ENCODE measurements around the gene CAMK2G.
"Not testable (repeated sequence)": the region's sequence is repeated elsewhere in the genome, so short reads cannot be mapped to it uniquely, and the experiment has no call there.

CAMK2G gene

DNA sequence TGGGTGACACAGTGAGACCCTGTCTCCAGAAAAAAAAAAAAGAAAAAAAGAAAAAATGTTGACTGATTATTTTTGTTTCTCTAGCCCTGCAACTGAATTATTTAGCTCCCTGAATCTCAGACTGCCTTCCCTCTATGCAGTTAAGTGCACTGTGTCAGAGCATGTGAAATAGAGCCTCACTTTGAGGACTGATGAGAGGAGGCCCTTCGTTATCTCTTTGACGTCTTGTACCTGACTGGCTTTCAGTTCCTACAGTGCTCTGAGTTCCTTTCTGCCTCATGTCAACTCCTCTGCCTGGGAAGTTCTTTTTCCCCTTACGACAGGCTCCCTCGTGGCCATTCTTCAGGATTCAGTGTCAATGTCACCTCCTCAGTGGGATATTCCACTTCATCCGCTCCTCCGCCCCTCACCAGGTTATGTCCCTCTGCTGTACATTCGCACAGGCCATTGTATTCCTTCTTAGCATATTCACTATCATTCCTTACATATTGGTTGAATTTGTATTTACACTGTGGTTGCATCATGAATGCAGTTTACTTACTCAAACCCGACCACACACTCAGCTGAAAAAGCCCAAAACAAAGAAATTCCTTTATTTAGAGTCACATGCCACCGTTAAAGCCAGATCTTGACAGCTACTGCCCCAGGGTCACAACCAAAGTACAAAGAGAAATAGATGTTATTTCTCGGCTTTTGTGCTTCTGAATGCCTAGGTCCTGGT lies 18.1 kb upstream of the CAMK2G start:
- H3K36me3 ChIP-seq (ENCODE audit: low read length) = no peaks in the 10 kb centered on the region
- no peaks in the 10 kb centered on the region for H4K20me1 ChIP-seq (ENCODE audit: low read depth, low read length)
- H3F3A ChIP-seq (ENCODE audit: insufficient read depth) = no peaks in the 10 kb centered on the region
- no peaks in the 10 kb centered on the region for H3K9me2 ChIP-seq (replicated peaks; ENCODE audit: insufficient read depth, low read length)
- H3K27ac ChIP-seq (ENCODE audit: low read depth, low read length) = no peak overlapping the region
- H3K4me2 ChIP-seq (ENCODE audit: low read depth, low read length, poor library complexity, severe bottlenecking) = no peak overlapping the region
- H3K4me3 ChIP-seq (ENCODE audit: insufficient read depth, low read length, poor library complexity, severe bottlenecking) = no peak overlapping the region
- no peaks in the 10 kb centered on the region for H3K27me3 ChIP-seq (ENCODE audit: low read length)
- TF ChIP-seq EZH2phosphoT487 (conservative IDR thresholded peaks at IDR 0.05; ENCODE audit: low read length) = no peak
- TF ChIP-seq, protein P1, sequence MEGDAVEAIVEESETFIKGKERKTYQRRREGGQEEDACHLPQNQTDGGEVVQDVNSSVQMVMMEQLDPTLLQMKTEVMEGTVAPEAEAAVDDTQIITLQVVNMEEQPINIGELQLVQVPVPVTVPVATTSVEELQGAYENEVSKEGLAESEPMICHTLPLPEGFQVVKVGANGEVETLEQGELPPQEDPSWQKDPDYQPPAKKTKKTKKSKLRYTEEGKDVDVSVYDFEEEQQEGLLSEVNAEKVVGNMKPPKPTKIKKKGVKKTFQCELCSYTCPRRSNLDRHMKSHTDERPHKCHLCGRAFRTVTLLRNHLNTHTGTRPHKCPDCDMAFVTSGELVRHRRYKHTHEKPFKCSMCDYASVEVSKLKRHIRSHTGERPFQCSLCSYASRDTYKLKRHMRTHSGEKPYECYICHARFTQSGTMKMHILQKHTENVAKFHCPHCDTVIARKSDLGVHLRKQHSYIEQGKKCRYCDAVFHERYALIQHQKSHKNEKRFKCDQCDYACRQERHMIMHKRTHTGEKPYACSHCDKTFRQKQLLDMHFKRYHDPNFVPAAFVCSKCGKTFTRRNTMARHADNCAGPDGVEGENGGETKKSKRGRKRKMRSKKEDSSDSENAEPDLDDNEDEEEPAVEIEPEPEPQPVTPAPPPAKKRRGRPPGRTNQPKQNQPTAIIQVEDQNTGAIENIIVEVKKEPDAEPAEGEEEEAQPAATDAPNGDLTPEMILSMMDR (IDR thresholded peaks at IDR 0.05; ENCODE audit: insufficient read depth, low read length, poor library complexity, severe bottlenecking) = no peak
- no peaks in the 10 kb centered on the region for H3K79me2 ChIP-seq (ENCODE audit: insufficient read depth, low read length)
- no peaks in the 10 kb centered on the region for H3K9me3 ChIP-seq (ENCODE audit: insufficient read depth, low read length)
- H3K9ac ChIP-seq (ENCODE audit: low read length) = no peak overlapping the region
- H2AFZ ChIP-seq (ENCODE audit: low read depth, low read length, severe bottlenecking) = no peak overlapping the region

DNA sequence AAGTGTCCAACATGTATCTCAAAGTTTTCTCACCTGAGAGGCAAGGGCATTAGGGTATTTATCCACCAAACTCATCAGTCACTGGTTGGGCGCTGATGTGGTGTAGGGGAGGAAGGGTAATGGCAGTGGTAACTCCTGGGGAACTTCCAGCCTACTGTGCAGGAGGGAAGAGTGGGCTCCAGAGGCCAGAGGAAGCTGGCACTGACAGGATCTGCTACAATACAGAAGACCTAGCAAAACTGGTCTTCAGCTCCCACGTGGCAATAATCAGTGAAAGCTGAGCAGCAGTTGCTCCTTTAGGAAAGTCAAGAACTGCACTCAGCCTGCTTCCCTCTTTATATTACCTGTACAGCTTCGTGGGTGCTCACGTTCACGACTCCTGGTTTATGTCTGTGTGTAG lies 17.2 kb upstream of the CAMK2G start:
- TF ChIP-seq, protein P1 (IDR thresholded peaks at IDR 0.05; ENCODE audit: insufficient read depth, low read length, poor library complexity, severe bottlenecking) = no peak
- H3K36me3 ChIP-seq (ENCODE audit: low read length) = no peaks in the 10 kb centered on the region
- H3K9me2 ChIP-seq (replicated peaks; ENCODE audit: insufficient read depth, low read length) = no peaks in the 10 kb centered on the region
- H3K79me2 ChIP-seq (ENCODE audit: insufficient read depth, low read length) = no peaks in the 10 kb centered on the region
- H3F3A ChIP-seq (ENCODE audit: insufficient read depth) = no peaks in the 10 kb centered on the region
- H3K27ac ChIP-seq (ENCODE audit: low read depth, low read length) = no peak overlapping the region
- no peaks in the 10 kb centered on the region for H4K20me1 ChIP-seq (ENCODE audit: low read depth, low read length)
- H2AFZ ChIP-seq (ENCODE audit: low read depth, low read length, severe bottlenecking) = no peak overlapping the region
- H3K27me3 ChIP-seq (ENCODE audit: low read length) = no peaks in the 10 kb centered on the region
- no peak overlapping the region for H3K4me2 ChIP-seq (ENCODE audit: low read depth, low read length, poor library complexity, severe bottlenecking)
- no peak overlapping the region for H3K9ac ChIP-seq (ENCODE audit: low read length)
- no peak overlapping the region for H3K4me3 ChIP-seq (ENCODE audit: insufficient read depth, low read length, poor library complexity, severe bottlenecking)
- H3K9me3 ChIP-seq (ENCODE audit: insufficient read depth, low read length) = no peaks in the 10 kb centered on the region

DNA sequence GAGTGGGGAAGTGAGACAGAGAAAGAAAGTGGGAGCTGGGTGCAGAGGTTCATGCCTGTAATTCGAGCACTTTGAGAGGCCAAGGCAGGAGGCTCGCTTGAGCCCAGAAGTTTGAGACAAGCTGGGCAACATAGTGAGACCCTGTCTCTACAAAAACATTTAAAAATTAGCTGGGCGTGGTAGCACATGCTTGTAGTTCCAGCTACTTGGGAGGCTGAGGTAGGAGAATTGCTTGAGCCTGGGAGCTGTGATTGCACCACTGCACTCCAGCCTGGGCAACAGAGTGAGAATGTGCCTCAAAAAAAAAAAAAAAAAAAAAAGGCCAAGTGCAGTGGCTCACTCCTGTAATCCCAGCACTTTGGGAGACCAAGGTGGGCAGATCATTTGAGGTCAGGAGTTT lies 16.5 kb upstream of the CAMK2G start:
- not testable (repeated sequence) for H4K20me1 ChIP-seq (ENCODE audit: low read depth, low read length)

DNA sequence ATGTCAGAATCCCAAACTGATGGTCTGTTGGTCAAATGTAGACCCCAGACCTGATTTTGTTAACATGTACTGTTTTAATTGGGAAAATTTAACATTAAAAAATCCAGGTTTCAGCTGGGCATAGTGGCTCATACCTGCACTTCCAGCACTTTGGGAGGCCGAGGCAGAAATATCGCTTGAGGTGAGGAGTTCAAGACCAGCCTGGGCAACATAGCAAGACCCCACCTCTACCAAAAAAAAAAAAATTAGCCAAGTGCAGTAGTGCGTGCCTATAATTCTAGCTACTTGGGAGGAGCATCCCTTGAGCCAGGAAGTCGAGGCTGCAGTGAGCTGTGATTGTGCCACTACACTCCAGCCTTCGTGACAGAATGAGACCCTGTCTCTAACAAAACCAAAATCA lies 15.9 kb upstream of the CAMK2G start:
- H3K36me3 ChIP-seq (ENCODE audit: low read length) = no peaks in the 10 kb centered on the region
- H3K9me2 ChIP-seq (replicated peaks; ENCODE audit: insufficient read depth, low read length) = no peaks in the 10 kb centered on the region
- H3K9ac ChIP-seq (ENCODE audit: low read length) = no peak overlapping the region
- no peak overlapping the region for H3K4me3 ChIP-seq (ENCODE audit: insufficient read depth, low read length, poor library complexity, severe bottlenecking)
- no peaks in the 10 kb centered on the region for H4K20me1 ChIP-seq (ENCODE audit: low read depth, low read length)
- no peaks in the 10 kb centered on the region for H3K27me3 ChIP-seq (ENCODE audit: low read length)
- H3K79me2 ChIP-seq (ENCODE audit: insufficient read depth, low read length) = no peaks in the 10 kb centered on the region
- no peak overlapping the region for H3K4me2 ChIP-seq (ENCODE audit: low read depth, low read length, poor library complexity, severe bottlenecking)
- no peaks in the 10 kb centered on the region for H3K9me3 ChIP-seq (ENCODE audit: insufficient read depth, low read length)
- no peaks in the 10 kb centered on the region for H3F3A ChIP-seq (ENCODE audit: insufficient read depth)
- TF ChIP-seq, protein P1 (IDR thresholded peaks at IDR 0.05; ENCODE audit: insufficient read depth, low read length, poor library complexity, severe bottlenecking) = no peak
- no peak for TF ChIP-seq EZH2phosphoT487 (conservative IDR thresholded peaks at IDR 0.05; ENCODE audit: low read length)
- no peak overlapping the region for H3K27ac ChIP-seq (ENCODE audit: low read depth, low read length)
- no peak overlapping the region for H2AFZ ChIP-seq (ENCODE audit: low read depth, low read length, severe bottlenecking)

More for the DNA sequence above, 16.5 kb upstream of the CAMK2G start:
- not testable (repeated sequence) for H2AFZ ChIP-seq (ENCODE audit: low read depth, low read length, severe bottlenecking); H3K9me3 ChIP-seq (ENCODE audit: insufficient read depth, low read length); H3K4me2 ChIP-seq (ENCODE audit: low read depth, low read length, poor library complexity, severe bottlenecking); H3K9me2 ChIP-seq (replicated peaks; ENCODE audit: insufficient read depth, low read length); H3K36me3 ChIP-seq (ENCODE audit: low read length); H3K9ac ChIP-seq (ENCODE audit: low read length); H3F3A ChIP-seq (ENCODE audit: insufficient read depth); H3K79me2 ChIP-seq (ENCODE audit: insufficient read depth, low read length); H3K27me3 ChIP-seq (ENCODE audit: low read length); H3K27ac ChIP-seq (ENCODE audit: low read depth, low read length); H3K4me3 ChIP-seq (ENCODE audit: insufficient read depth, low read length, poor library complexity, severe bottlenecking)

DNA sequence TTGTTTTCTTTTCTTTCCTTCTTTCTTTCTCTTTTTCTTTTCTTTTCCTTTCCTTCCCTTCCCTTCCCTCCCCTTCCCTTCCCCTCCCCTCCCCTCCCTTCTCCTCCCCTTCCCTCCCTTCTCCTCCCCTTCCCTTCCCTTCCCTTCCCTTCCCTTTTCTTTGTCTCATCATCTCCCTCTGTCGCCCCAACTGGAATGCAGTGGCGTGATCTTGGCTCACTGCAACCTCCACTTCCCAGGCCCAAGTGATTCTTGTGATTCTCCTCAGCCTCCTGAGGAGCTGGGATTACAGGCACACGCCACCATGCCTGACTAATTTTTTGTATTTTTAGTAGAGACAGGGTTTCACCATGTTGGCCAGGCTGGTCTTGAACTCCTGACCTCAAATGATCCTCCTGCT lies 15.1 kb upstream of the CAMK2G start:
- not testable (repeated sequence) for H3K4me2 ChIP-seq (ENCODE audit: low read depth, low read length, poor library complexity, severe bottlenecking); H4K20me1 ChIP-seq (ENCODE audit: low read depth, low read length); H3K27me3 ChIP-seq (ENCODE audit: low read length); H3K9me3 ChIP-seq (ENCODE audit: insufficient read depth, low read length); H3K79me2 ChIP-seq (ENCODE audit: insufficient read depth, low read length); H2AFZ ChIP-seq (ENCODE audit: low read depth, low read length, severe bottlenecking); H3K9me2 ChIP-seq (replicated peaks; ENCODE audit: insufficient read depth, low read length); H3K4me3 ChIP-seq (ENCODE audit: insufficient read depth, low read length, poor library complexity, severe bottlenecking); H3F3A ChIP-seq (ENCODE audit: insufficient read depth); H3K27ac ChIP-seq (ENCODE audit: low read depth, low read length); H3K36me3 ChIP-seq (ENCODE audit: low read length); H3K9ac ChIP-seq (ENCODE audit: low read length)

Measured in SU-DHL-6 (cell line).